NCI-H2081 treated with DMSO at 0.1 percent for 48 hours (cell line): ENCODE data around the gene CMTM3.

Experiments used
- DNase-seq: peaks from one replicate; lab custom pipeline; 2025; lab: John Stamatoyannopoulos, UW

The CMTM3 gene

DNA sequence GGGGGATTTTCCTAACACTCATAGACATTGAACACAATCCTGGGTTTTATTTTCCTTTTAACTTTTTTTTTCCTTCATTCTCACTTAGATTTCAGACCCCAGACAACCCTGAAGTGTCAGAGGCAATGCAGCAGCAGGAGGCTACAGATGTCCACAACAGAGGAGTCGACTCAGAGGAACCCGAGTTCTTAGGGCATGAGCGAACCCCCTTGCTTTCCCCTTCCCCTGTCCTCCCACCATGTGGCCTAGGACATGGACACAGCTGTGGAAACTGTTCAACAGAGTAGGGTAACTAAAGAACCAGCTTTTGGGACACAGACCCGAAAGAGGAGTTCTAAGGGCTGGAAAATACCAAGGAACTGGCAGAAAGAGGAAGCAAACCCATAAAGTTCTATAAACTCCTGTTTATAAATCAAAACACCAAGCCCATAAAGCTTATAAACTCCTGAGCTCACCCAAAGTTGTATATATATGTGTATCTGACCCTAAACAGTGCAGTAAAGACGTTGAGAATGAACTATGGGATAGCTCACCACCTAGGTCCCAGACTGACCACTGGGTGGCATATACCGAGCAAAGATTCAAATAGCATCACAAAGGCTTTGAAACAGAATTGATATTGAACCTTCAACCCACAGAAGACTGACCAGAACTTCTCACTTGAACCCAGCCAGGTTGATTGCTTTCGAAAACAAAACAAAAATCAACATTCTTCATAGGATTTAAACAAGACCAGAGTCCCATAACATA is 58.1 kb downstream of the CMTM3 start:
- no peak for DNase-seq
